ENCODE results near the gene AOPEP. TPM values are rescaled to one million over a fixed set of nuclear protein-coding genes. Genes with fewer than 3 reads are reported as not detected.
A peak's percentile ranks its signal among the peaks of the same experiment; 100 is the strongest.

AOPEP gene
- total RNA-seq, 6 donors from 2014 or later = 55.4 to 410 (median 111) TPM

DNA sequence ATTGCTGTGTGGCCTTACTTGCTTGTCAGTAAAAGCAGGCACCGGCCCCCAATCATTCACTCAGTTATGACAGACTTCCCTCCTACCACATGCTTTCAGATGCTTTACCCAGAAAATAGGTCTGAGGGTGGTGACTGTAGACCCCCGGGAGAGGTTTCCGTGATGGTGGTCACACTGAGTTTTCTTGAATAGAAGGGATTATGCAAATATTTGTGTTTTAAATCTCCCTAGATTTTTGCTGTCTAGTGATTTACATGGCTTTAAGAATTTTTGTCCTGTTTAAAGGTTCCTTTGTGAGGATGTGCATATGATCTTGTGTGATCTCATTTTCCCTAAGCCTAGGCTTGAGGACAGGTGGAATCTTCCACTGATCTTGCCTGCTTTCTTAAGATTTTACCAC, 309.3 kb downstream of the AOPEP start:
- no peaks in the 10 kb centered on the region for H3K27me3 ChIP-seq
- H3K4me1 ChIP-seq = peaks cover 22 to 39% (median 35%) of the 10 kb centered on the region in 4 donors
- no peaks in the 10 kb centered on the region for H3K36me3 ChIP-seq
- DNase-seq = no peak
- TF ChIP-seq EP300 (IDR thresholded peaks at IDR 0.05) (no peak), POLR2AphosphoS5 (IDR thresholded peaks at IDR 0.05) (no peak), POLR2A (IDR thresholded peaks at IDR 0.05) (no peak)
- TF ChIP-seq, protein P1, sequence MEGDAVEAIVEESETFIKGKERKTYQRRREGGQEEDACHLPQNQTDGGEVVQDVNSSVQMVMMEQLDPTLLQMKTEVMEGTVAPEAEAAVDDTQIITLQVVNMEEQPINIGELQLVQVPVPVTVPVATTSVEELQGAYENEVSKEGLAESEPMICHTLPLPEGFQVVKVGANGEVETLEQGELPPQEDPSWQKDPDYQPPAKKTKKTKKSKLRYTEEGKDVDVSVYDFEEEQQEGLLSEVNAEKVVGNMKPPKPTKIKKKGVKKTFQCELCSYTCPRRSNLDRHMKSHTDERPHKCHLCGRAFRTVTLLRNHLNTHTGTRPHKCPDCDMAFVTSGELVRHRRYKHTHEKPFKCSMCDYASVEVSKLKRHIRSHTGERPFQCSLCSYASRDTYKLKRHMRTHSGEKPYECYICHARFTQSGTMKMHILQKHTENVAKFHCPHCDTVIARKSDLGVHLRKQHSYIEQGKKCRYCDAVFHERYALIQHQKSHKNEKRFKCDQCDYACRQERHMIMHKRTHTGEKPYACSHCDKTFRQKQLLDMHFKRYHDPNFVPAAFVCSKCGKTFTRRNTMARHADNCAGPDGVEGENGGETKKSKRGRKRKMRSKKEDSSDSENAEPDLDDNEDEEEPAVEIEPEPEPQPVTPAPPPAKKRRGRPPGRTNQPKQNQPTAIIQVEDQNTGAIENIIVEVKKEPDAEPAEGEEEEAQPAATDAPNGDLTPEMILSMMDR (IDR thresholded peaks at IDR 0.05) = no peak
- H3K9me3 ChIP-seq = no peaks in the 10 kb centered on the region
- H3K4me3 ChIP-seq = no peak overlapping the region
- no peak for ATAC-seq (ENCODE audit: low FRiP score in 2 of 2)
- peak overlapping the region in 2 of 4 donors; percentile 3 to 39 for H3K27ac ChIP-seq
- 64 to 98% methylated on average over 3 of the region's 3 CpGs for WGBS, 2 donors

DNA sequence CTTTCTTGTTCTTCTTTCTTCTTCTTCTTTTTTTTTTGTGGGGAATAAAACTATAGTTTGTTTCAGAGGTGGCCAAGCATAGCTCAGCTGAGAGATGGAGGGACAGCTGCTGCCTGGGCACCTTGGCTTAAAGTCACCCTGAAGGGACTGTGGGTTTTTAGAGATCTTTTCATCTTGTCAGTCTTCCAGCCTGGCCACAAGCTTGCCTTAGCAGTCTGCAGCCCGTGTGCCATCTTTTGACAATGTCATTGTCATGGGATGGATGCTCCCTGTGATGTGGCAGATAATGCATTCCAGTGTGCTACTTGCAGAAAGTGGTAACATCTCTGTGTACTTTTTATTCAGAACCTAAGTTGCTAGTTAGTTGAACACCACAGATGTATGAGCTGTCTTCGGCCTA, 310.2 kb downstream of the AOPEP start:
- Histone ChIP-seq H3K27ac (peak overlapping the region in 2 of 4 donors; percentile 9 to 39), H3K27me3 (no peaks in the 10 kb centered on the region), H3K9me3 (no peaks in the 10 kb centered on the region), H3K4me1 (peaks cover 13 to 34% (median 28%) of the 10 kb centered on the region in 4 donors), H3K36me3 (no peaks in the 10 kb centered on the region), H3K4me3 (no peak overlapping the region)
- ATAC-seq (ENCODE audit: low FRiP score in 2 of 2) = no peak
- WGBS, 2 donors = 81 to 85% methylated on average over 2 of the region's 2 CpGs
- TF ChIP-seq EP300 (IDR thresholded peaks at IDR 0.05) (no peak), POLR2A (IDR thresholded peaks at IDR 0.05) (no peak), POLR2AphosphoS5 (IDR thresholded peaks at IDR 0.05) (no peak)
- TF ChIP-seq, protein P1 (IDR thresholded peaks at IDR 0.05) = no peak
- no peak for DNase-seq

DNA sequence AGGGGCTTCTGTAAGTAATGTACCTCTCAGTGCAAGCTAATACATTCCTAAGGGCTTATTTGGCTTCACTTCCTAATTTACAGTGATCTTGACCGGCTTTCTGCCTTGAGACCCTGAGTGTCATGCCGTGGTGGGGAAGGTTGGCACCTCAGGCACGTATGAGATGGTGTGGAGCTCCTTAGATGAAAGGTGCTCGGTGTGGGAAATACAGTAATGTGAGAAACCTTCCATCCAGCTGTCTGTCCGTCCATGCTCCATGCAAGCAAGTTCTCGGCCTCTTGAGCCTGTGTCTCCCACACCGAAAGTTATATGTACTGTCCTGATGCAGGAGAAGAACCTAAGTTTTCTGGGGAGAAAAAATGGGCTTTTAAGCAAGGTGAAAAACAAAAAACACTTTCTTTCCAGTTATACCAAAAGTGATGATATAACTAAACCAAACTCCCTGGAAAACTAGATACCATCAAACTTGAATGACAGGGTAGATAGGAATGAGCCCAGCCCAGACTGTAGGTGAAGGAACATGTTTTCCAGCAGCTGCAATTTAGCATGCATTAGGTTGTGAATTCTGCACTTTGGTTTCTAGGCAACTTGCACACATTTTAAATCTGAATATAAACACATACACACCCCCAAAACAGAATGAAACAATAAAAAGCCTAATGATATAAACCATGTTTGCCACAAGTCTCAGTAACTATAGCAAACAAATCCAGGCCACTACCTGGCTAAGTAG, 311.5 kb downstream of the AOPEP start:
- Histone ChIP-seq H3K9me3 (no peaks in the 10 kb centered on the region), H3K4me1 (peaks cover under 1 to 21% (median 17%) of the 10 kb centered on the region in 4 donors), H3K27ac (peak overlapping the region in 2 of 4 donors; percentile 26 to 49), H3K27me3 (no peaks in the 10 kb centered on the region), H3K4me3 (no peak overlapping the region), H3K36me3 (no peaks in the 10 kb centered on the region)
- WGBS, 2 donors = 84 to 91% methylated on average over 7 of the region's 7 CpGs
- TF ChIP-seq POLR2AphosphoS5 (IDR thresholded peaks at IDR 0.05) = no peak
- TF ChIP-seq, protein P1 (IDR thresholded peaks at IDR 0.05) = no peak
- TF ChIP-seq POLR2A (IDR thresholded peaks at IDR 0.05) = no peak
- TF ChIP-seq EP300 (IDR thresholded peaks at IDR 0.05) = no peak
- ATAC-seq (ENCODE audit: low FRiP score in 2 of 2) (no peak), DNase-seq (no peak)

DNA sequence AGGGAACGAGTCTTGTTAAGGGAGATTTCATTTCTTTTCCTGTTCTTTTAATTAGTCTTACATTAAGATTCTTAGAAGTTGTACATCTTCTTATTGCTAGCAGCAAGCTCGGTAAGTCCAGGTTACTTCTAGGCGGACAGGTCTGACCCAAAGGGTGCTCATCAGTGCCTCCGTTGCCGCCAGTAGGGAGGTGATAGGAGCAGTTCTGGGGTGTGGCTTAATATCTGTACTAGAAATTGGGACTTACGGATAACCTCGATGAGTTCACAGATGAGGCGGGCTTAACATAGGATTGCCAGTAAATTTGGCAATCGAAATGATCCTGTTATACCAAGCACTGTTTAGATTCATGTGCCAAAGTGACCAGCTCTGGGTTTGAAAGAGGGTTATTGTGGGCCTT, 312.2 kb downstream of the AOPEP start:
- Histone ChIP-seq H3K4me3 (no peak overlapping the region), H3K36me3 (no peaks in the 10 kb centered on the region), H3K27ac (peak overlapping the region in 1 of 4 donors; percentile 11), H3K9me3 (no peaks in the 10 kb centered on the region), H3K4me1 (peaks cover 0 to 20% (median 14%) of the 10 kb centered on the region in 4 donors), H3K27me3 (no peaks in the 10 kb centered on the region)
- TF ChIP-seq EP300 (IDR thresholded peaks at IDR 0.05) (no peak), POLR2A (IDR thresholded peaks at IDR 0.05) (no peak), POLR2AphosphoS5 (IDR thresholded peaks at IDR 0.05) (no peak)
- TF ChIP-seq, protein P1 (IDR thresholded peaks at IDR 0.05) = no peak
- ATAC-seq (ENCODE audit: low FRiP score in 2 of 2) (no peak), DNase-seq (no peak)
- 93 to 94% methylated on average over 9 of the region's 9 CpGs for WGBS, 2 donors

DNA sequence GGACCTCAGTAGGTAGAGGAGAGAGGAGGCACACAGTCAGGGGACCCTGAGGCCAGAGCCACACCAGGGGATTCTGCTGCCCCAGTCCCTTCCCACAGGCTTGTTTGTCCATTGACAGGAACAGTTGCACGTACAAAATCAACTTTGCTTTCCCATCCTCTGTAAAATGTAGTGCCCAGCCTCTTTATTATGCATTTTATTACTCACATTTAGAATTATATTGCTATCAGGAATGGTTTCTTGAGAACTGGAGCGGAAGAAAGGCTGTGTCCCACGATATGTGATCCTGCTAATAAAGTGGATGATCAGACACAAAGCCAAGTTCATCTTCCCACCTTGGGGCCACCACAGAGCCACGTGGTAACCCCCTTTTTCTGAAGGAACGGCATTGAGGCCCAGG, 313.6 kb downstream of the AOPEP start:
- TF ChIP-seq EP300 (IDR thresholded peaks at IDR 0.05) = no peak
- TF ChIP-seq POLR2A (IDR thresholded peaks at IDR 0.05) = no peak
- no peak for TF ChIP-seq POLR2AphosphoS5 (IDR thresholded peaks at IDR 0.05)
- TF ChIP-seq, protein P1 (IDR thresholded peaks at IDR 0.05) = no peak
- no peaks in the 10 kb centered on the region for H3K27me3 ChIP-seq
- ATAC-seq (ENCODE audit: low FRiP score in 2 of 2) (no peak), DNase-seq (no peak)
- H3K4me3 ChIP-seq = no peak overlapping the region
- peaks cover 0 to 20% (median 13%) of the 10 kb centered on the region in 4 donors for H3K4me1 ChIP-seq
- WGBS, 2 donors = 83 to 89% methylated on average over 5 of the region's 5 CpGs
- peak overlapping the region in 1 of 4 donors; percentile 28 for H3K27ac ChIP-seq
- no peaks in the 10 kb centered on the region for H3K9me3 ChIP-seq
- H3K36me3 ChIP-seq = no peaks in the 10 kb centered on the region

Data from upper lobe of left lung (tissue), 6 donors.